Measurements from ENCODE around the gene DCK. TPM values are rescaled to one million over a fixed set of nuclear protein-coding genes. Genes with fewer than 3 reads are reported as not detected.
A peak's percentile ranks its signal among the peaks of the same experiment; 100 is the strongest.

The DCK gene
- total and polyA plus RNA-seq, 9 of the 15 experiments (the other 6 are each of a cell fraction or from before 2014, with no cell fraction given), result 11.3 to 25.8 (median 19.6) TPM

DNA sequence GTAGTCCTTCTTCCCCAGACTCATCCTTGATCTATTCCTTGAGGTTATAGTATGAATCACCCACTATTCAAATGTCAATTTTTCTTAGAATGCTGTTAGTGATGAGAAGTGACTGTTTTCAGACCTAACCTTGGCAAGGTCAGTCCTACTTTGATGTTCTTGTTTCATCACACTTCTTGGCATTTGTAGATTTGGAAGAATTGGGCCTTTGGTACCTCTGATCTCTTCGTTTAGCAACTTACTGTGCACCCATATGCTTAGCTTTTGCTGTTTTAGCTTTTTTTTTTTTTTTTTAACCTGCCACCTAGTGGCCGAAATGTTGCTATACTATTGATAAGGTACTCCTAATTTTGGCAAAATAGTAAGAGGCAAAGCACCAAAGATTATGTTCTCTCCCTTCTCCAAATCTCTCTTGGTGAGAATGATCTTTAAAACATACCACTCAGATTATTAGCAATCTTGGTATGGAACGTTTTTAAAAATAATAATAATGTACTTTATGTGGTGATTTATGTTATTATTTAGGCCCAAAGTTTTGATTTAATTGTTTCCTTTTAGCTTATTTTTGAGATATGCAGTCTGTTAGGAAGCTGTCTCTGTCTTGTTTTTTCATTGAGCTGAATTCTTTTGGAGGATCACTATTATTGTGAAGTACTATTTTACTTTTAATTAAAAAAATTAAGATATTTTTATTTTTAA is 16.6 kb downstream of the DCK start (continued):
- no peak for TF ChIP-seq POU5F1 (IDR thresholded peaks at IDR 0.05; ENCODE audit: borderline replicate concordance, low read depth, low read length, partially characterized antibody)
- peak; percentile 94 for TF ChIP-seq ZNF384 (IDR thresholded peaks at IDR 0.05; ENCODE audit: low read depth, low read length)
- peak; percentile 47; the same call in 1 of the 2 replicates for TF ChIP-seq SMARCA5 (IDR thresholded peaks at IDR 0.05)
- TF ChIP-seq L3MBTL2 (IDR thresholded peaks at IDR 0.05), result 0 out of 2 replicates have a peak, but pooled peaks have one; percentile 26
- TF ChIP-seq GABPA (tag; conservative IDR thresholded peaks at IDR 0.05; ENCODE audit: low read depth), result no peak
- TF ChIP-seq, protein P1, sequence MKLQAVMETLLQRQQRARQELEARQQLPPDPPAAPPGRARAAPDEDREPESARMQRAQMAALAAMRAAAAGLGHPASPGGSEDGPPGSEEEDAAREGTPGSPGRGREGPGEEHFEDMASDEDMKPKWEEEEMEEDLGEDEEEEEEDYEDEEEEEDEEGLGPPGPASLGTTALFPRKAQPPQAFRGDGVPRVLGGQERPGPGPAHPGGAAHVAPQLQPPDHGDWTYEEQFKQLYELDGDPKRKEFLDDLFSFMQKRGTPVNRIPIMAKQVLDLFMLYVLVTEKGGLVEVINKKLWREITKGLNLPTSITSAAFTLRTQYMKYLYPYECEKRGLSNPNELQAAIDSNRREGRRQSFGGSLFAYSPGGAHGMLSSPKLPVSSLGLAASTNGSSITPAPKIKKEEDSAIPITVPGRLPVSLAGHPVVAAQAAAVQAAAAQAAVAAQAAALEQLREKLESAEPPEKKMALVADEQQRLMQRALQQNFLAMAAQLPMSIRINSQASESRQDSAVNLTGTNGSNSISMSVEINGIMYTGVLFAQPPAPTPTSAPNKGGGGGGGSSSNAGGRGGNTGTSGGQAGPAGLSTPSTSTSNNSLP (IDR thresholded peaks at IDR 0.05; ENCODE audit: borderline replicate concordance, low read depth, low read length), result 0 out of 2 replicates have a peak, but pooled peaks have one; percentile 24
- TF ChIP-seq RBM39 (optimal IDR thresholded peaks at IDR 0.05; ENCODE audit: low read depth, low read length), result no peak
- TF ChIP-seq BRCA1 (IDR thresholded peaks at IDR 0.05), result no peak
- no peak for TF ChIP-seq BRCA1 (CRISPR knock-in tag; IDR thresholded peaks at IDR 0.05)

DNA sequence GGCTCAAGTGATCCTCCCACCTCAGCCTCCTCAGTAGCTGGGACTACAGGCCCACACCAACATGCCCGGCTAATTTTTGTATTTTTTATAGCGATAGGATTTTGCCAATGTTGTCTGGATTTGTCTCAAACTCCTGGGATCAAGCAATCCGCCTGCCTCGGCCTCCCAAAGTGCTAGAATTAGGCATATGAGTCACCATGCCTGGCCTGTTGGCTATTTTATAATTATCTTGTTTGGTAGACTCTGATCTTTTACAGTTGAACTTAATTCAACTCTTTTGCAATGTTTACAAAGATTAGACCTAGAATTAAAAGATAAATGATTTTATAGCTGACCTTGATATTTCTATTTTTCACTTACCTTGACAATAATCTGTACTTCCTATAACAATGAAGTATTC is 18.0 kb downstream of the DCK start:
- POLR2A ChIA-PET, result no interaction called here
- WGBS (ENCODE audit: insufficient coverage, low coverage, missing lambda C conversion rate), result 91% methylated on average over 4 of the region's 4 CpGs
- TF ChIP-seq HDAC8 (tag; IDR thresholded peaks at IDR 0.05), result no peak
- TF ChIP-seq DACH1 (IDR thresholded peaks at IDR 0.05; ENCODE audit: partially characterized antibody), result no peak
- no peak for TF ChIP-seq ZNF551 (CRISPR knock-in tag; IDR thresholded peaks at IDR 0.05)
- TF ChIP-seq, protein P2, sequence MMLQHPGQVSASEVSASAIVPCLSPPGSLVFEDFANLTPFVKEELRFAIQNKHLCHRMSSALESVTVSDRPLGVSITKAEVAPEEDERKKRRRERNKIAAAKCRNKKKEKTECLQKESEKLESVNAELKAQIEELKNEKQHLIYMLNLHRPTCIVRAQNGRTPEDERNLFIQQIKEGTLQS (IDR thresholded peaks at IDR 0.05), result no peak
- TF ChIP-seq, protein P2 (CRISPR knock-in tag; conservative IDR thresholded peaks at IDR 0.05), result no peak
- no peak for TF ChIP-seq ZFPM2 (CRISPR knock-in tag; IDR thresholded peaks at IDR 0.05)
- TF ChIP-seq SMARCE1 (IDR thresholded peaks at IDR 0.05), result no peak
- TF ChIP-seq, protein P3, sequence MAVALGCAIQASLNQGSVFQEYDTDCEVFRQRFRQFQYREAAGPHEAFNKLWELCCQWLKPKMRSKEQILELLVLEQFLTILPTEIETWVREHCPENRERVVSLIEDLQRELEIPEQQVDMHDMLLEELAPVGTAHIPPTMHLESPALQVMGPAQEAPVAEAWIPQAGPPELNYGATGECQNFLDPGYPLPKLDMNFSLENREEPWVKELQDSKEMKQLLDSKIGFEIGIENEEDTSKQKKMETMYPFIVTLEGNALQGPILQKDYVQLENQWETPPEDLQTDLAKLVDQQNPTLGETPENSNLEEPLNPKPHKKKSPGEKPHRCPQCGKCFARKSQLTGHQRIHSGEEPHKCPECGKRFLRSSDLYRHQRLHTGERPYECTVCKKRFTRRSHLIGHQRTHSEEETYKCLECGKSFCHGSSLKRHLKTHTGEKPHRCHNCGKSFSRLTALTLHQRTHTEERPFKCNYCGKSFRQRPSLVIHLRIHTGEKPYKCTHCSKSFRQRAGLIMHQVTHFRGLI (CRISPR knock-in tag; IDR thresholded peaks at IDR 0.05), result no peak

More for the DNA sequence above, 18.0 kb downstream of the DCK start:
- Histone ChIP-seq H3K9me3 (replicated peaks; ENCODE audit: control insufficient read depth, insufficient read depth, low read depth, low read length) (0 out of 2 replicates have a peak, but pooled peaks cover 1% of the 10 kb centered on the region), H3K9ac (ENCODE audit: insufficient read depth in 1 of 2, low read depth in 2 of 2, low read length in 2 of 2) (no peak overlapping the region), H3K4me1 (replicated peaks in 1 of 2; ENCODE audit: control insufficient read depth in 2 of 2, insufficient read depth in 2 of 2, low read length in 2 of 2) (peaks cover 0 to 4% of the 10 kb centered on the region in 2 experiments; a peak in 1 of 5 replicates), H3K9me1 (ENCODE audit: control insufficient read depth, insufficient read depth, low read length) (no peaks in the 10 kb centered on the region), H3K79me2 (ENCODE audit: control insufficient read depth, insufficient read depth, low read length) (peaks cover 11% of the 10 kb centered on the region; the same call in 2 of the 3 replicates), H3K4me3 (no peak overlapping the region), H2AFZ (ENCODE audit: low read depth, low read length) (no peak overlapping the region), H3K4me2 (ENCODE audit: insufficient read depth, low read length) (no peak overlapping the region), H4K20me1 (replicated peaks; ENCODE audit: control insufficient read depth, insufficient read depth, low read length) (no peaks in the 10 kb centered on the region), H3K27ac (ENCODE audit: extremely low read depth, low read depth, low read length) (no peak overlapping the region), H3K36me3 (ENCODE audit: control insufficient read depth, insufficient read depth, low read length) (peaks cover 5% of the 10 kb centered on the region; the same call in 2 of the 3 replicates), H3K27me3 (ENCODE audit: control insufficient read depth in 2 of 2, insufficient read depth in 2 of 2, low read length in 2 of 2) (no peaks in the 10 kb centered on the region)
- ATAC-seq (no peak), DNase-seq (ENCODE audit: extremely low read depth in 1 of 4, low spot score in 3 of 4) (no peak), FAIRE-seq (no peak)
- no TSS peak for BruUV-seq (replicated peaks)
- in situ Hi-C loops (cut with MboI) (no loop called here), intact Hi-C loops (cut with micrococcal nuclease) (loop anchor here (5.0 kb wide), 1 partner anchor 109 kb away; the partner anchor contains the start of gene MOB1B)
- CTCF ChIA-PET (ENCODE audit: low intra/inter-chr PET ratio), result interaction anchor here (0.5 kb wide), 1 partner anchor 352 kb away, joined by 3 read pairs; no protein-coding TSS in a partner anchor
